Bronchial epithelial cell (primary cell): ENCODE measurements around the gene ARPC5. TPM values are rescaled to one million over a fixed set of nuclear protein-coding genes. Genes with fewer than 3 reads are reported as not detected.

ENCODE experiments used
- DNase-seq: peaks from one replicate; pipeline ENCODE4 v3.0.0-alpha.2; 2010; ENCODE audit warnings: low read depth
- FAIRE-seq: peaks from 2 replicates; lab custom pipeline; 2011; peaks lifted over from hg19 to GRCh38; lab: Jason Lieb, UNC
- H3K27me3 ChIP-seq: 2 replicates; pipeline ENCODE4 v1.5.1; 2011; ENCODE audit warnings: low read length; ENCODE audit not compliant: control insufficient read depth, insufficient read depth
- H3K36me3 ChIP-seq: 2 replicates; pipeline ENCODE4 v1.5.1; 2011; ENCODE audit warnings: low read length; ENCODE audit not compliant: control insufficient read depth, insufficient read depth
- H3K4me3 ChIP-seq: 2 replicates; pipeline ENCODE4 v1.5.1; 2011; ENCODE audit warnings: mild to moderate bottlenecking, low read depth, low read length, control low read depth
- CTCF ChIP-seq: IDR thresholded peaks from 2 replicates; pipeline ENCODE4 v1.5.1; 2011; ENCODE audit warnings: mild to moderate bottlenecking, moderate library complexity, low read length, control low read depth, inconsistent platforms; ENCODE audit not compliant: insufficient read depth, severe bottlenecking
- total RNA-seq: library from RNA; depleted of rRNA; stranded (reverse); fragments of >200 nt; gene quantifications from 2 replicates; pipeline ENCODE4 v1.2.1, GENCODE V29; 2014

ARPC5 gene
- total RNA-seq, 1 donor from 2014 or later = 95.3 TPM

GRCh38 chr1:183635099-183635605 lies 431 bp downstream of the ARPC5 start:
- FAIRE-seq = no peak

GRCh38 chr1:183634429-183635065 lies 1.0 kb downstream of the ARPC5 start:
- TF ChIP-seq CTCF = no peak
- FAIRE-seq (no peak), DNase-seq (no peak)
- Histone ChIP-seq H3K27me3 (no peaks in the 10 kb centered on the region), H3K36me3 (peaks cover 8% of the 10 kb centered on the region), H3K4me3 (peak overlapping the region; percentile 98)

More at GRCh38 chr1:183635099-183635605, 431 bp downstream of the ARPC5 start:
- TF ChIP-seq CTCF = no peak
- H3K4me3 ChIP-seq = peak overlapping the region; percentile 98
- H3K27me3 ChIP-seq = no peaks in the 10 kb centered on the region
- H3K36me3 ChIP-seq = peaks cover 6% of the 10 kb centered on the region
- no peak for DNase-seq

GRCh38 chr1:183633676-183634343 lies 1.8 kb downstream of the ARPC5 start:
- Histone ChIP-seq H3K4me3 (peak overlapping the region; percentile 98), H3K36me3 (peaks cover 8% of the 10 kb centered on the region), H3K27me3 (no peaks in the 10 kb centered on the region)
- TF ChIP-seq CTCF = peak; percentile 57
- peak; percentile 75 for DNase-seq
- no peak for FAIRE-seq

GRCh38 chr1:183632964-183633363 lies 2.6 kb downstream of the ARPC5 start:
- no peak for FAIRE-seq
- TF ChIP-seq CTCF = no peak
- H3K4me3 ChIP-seq = no peak overlapping the region
- peaks cover 8% of the 10 kb centered on the region for H3K36me3 ChIP-seq
- H3K27me3 ChIP-seq = no peaks in the 10 kb centered on the region
- DNase-seq = peak; percentile 17

- FAIRE-seq (no peak), DNase-seq (peak; percentile 27)
- no peak overlapping the region for H3K4me3 ChIP-seq
- no peaks in the 10 kb centered on the region for H3K27me3 ChIP-seq
- TF ChIP-seq CTCF = no peak
- peaks cover 9% of the 10 kb centered on the region for H3K36me3 ChIP-seq
Measured at GRCh38 chr1:183632114-183632513, 3.5 kb downstream of the ARPC5 start.
